Stimulated activated CD4-positive, alpha-beta T cell treated with anti-CD3 and anti-CD28 coated beads, Interleukin-4, amount 100 ng/mL, for 24 hours (primary cell): ENCODE data around the gene NUDT13.

Experiments used
- DNase-seq: peaks from one replicate; pipeline ENCODE4 v3.0.0-alpha.2; 2020

Gene NUDT13

GRCh38 chr10:73167783-73168464 lies 57.7 kb downstream of the NUDT13 start, which contains the start of the genes ECD and FAM149B1:
Gene ECD (minus strand): TSS chr10:73168008. CDS start chr10:73163937, 4,071 bp downstream.
Gene FAM149B1 (plus strand): TSS chr10:73168119. CDS start chr10:73168340, 221 bp downstream.
- peak; percentile 93 for DNase-seq

- no peak for DNase-seq
These were observed 58.2 kb downstream of the NUDT13 start for GRCh38 chr10:73168465-73168803.

- no peak for DNase-seq
These were observed 59.1 kb downstream of the NUDT13 start for GRCh38 chr10:73169320-73169719.

- DNase-seq: no peak
These were observed 62.6 kb downstream of the NUDT13 start for GRCh38 chr10:73172867-73173266.

GRCh38 chr10:73174148-73174925 lies 64.1 kb downstream of the NUDT13 start:
- no peak for DNase-seq
